HG03565 (cell line): ENCODE data around the gene TMEM11.

ENCODE experiments used
- ATAC-seq: cut with Tn5 transposase; IDR thresholded peaks from one replicate; pipeline ENCODE4 v1.9.1; 2021; ENCODE audit warnings: mild to moderate bottlenecking, moderate library complexity; ENCODE audit not compliant: unreplicated experiment

The TMEM11 gene, protein sequence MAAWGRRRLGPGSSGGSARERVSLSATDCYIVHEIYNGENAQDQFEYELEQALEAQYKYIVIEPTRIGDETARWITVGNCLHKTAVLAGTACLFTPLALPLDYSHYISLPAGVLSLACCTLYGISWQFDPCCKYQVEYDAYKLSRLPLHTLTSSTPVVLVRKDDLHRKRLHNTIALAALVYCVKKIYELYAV

DNA sequence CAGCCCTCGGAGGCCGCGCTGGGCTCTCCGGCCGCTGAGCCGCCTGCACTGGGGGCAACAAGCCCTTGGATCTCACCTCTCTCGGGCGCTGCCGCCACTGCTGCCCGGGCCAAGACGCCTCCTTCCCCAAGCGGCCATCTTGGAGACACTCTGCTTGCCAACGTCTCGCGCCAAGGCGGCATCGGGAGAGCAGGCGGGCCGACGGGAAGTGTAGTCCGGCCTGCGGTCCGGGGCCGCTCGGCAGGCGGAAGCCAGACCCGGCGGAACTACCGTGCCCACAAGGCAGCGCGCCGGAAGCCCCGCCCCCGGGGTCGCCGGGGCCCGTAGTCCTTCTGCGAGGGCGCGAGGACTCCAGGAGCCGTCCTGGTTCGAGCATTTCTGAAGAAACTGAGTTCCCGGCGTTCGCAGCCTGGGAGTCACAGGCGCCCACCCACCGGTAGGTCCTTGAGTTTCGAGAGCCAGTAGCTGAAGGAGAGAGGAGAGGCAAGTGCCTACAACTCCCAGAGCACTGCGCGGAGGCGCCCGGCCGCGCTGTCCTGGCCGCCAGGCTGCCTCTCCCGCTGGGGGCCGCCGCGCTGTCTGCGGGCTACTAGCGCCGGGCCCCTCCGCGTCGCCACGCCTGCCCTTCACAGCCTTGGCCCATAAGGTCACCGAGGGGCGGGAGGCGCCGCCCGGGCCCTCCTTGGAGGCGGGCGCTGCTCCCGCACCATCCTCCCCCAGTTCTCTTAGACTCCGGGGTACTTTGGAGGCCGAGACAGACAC, at the start of gene TMEM11:
Gene TMEM11 (minus strand): TSS at position 147 of the 762 bp plus-strand sequence. CDS start 9 bp downstream, at position 138.
- peak; percentile 82 for ATAC-seq

GRCh38 chr17:21263376-21263775, 49.4 kb upstream of the TMEM11 start:
- no peak for ATAC-seq

- ATAC-seq: no peak
Measured at GRCh38 chr17:21262259-21262993, 48.5 kb upstream of the TMEM11 start.

DNA sequence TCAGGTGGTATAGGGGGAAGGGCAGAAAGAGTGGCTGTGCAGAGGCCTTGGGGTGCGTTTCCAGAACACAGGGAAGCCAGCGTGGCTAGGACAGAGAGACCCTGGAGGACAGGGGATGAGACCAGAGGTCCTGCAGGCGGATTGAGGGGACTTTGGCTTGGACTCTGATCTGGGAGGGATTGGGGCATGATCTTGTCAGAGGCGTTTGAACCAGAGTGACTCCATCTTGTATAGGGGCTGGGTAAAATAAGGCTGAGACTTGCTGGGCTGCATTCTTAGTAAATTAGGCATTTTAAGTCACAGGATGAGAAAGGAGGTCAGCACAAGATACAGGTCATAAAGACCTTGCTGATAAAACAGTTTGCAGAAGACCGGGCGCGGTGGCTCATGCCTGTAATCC, 44.6 kb upstream of the TMEM11 start:
- ATAC-seq: no peak

GRCh38 chr17:21253646-21254441, 39.9 kb upstream of the TMEM11 start:
- no peak for ATAC-seq

DNA sequence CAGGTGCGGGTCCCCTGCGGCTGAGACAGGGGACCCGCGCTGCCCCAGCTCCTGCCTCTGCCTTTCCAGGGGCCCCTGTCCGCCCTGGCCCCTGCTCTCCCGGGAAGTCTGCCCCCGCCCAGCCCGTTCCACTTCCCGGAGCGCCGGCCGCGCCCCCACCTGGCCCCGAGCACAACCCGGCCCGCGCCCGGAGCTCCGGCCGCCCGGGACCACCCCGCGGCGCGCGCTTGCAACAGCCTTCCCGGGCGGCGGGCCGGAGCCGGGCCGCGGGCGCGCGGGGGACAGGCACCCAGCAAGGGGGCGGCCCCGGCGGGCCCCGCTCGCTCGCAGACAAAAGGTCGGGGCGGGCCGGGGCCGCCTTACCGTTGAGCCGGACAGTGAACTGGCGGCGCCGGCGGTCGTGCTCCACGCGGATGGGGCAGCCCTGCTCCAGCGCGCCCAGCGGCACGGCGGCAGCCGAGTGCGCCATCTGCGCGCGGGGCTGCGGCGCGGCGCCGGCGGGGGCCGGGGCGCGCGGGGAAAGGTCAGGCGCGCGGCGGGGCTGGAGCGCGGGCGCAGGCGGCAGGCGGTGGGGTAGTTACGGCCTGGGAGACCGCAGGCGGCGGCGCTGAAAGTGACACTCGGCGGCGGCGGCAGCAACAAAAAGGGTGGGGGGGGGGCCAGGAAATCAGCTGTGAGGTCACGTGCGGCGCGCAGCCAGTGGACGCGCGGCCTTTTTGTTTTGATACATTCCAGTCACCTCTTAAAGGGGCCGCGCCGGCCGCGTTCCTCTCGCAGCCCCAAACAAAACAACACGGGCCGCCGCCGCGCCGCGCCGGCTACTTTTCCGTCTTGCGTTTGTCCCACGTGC, 39.1 kb upstream of the TMEM11 start, which contains the start of gene NATD1:
Gene NATD1 (minus strand): TSS at position 615 of the 850 bp plus-strand sequence. CDS start 146 bp downstream, at position 469.
- no peak for ATAC-seq

DNA sequence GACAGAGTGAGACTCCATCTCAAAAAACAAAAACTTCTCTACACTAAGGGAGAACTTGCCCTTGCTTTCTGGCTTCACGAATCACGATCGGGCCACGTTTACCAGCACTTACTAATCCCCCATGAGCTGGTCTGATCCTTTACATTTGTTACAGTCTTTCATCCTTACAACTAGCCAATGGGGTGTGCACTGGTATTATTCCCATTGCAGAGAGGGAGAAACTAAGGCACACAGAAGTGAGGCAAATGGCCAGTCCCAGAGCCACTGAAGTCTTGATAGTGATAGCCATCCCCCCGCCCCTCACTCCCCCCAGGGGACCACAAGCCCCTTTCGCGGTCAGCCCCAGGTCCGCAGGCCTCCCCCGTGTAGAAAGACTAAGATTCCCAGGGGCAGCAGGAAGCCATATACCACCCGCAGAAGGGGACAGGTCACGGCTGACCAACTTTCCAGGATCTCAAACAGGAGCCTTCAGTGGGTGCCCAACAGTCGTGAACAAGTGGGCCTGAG, 38.4 kb upstream of the TMEM11 start:
- ATAC-seq: no peak

DNA sequence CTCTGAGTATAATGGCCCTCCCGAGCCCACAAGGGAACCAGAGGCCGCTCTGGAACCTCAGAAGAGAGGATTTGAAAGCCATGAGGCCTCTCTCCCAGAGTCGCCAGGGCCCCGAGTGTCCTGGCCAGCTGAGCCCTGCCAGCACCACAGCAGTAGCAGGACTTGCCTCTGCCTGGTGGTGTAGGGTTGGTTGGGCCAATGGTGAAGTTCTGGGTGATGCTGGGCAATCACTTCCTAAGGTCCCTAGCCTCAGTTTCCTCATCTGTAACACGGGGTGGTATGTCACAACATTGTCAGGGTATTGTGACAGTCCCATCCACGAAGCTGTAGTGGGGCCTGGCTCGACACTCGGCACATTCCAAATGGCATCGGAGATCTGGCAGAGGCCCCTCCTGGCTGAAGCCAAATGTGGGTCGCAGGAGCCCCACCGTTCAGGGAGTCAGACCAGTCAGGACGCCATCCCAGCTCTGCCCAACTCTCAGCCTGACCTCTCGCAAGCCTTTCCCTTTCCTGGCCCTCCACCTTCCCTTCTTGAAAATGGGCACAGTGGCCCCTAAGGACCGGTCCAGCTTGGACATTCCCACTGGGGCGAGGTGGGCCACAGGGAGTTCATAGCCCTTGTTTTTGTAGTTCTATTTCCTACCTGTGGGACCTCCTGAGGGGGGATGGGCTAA, 37.5 kb upstream of the TMEM11 start:
- no peak for ATAC-seq

DNA sequence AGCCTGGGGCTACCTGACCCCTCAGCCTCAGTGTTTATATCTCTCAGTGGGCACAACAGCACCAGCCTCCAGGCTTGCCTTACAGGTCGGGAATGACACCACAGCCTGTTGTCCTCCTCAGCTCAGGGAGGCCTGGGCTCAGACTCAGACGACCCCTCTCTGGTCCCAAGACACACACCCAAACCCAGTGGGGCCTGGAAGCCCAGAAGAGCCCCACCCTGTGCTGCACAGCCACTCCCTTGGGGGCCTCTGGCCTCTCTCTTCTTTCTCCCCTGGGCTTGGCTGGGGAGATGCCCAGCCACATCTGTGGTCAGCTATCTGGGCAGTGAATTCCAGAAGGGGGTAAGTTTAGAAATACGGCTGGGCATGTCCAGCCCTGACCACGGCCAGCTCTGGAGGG, 36.9 kb upstream of the TMEM11 start:
- ATAC-seq: no peak

DNA sequence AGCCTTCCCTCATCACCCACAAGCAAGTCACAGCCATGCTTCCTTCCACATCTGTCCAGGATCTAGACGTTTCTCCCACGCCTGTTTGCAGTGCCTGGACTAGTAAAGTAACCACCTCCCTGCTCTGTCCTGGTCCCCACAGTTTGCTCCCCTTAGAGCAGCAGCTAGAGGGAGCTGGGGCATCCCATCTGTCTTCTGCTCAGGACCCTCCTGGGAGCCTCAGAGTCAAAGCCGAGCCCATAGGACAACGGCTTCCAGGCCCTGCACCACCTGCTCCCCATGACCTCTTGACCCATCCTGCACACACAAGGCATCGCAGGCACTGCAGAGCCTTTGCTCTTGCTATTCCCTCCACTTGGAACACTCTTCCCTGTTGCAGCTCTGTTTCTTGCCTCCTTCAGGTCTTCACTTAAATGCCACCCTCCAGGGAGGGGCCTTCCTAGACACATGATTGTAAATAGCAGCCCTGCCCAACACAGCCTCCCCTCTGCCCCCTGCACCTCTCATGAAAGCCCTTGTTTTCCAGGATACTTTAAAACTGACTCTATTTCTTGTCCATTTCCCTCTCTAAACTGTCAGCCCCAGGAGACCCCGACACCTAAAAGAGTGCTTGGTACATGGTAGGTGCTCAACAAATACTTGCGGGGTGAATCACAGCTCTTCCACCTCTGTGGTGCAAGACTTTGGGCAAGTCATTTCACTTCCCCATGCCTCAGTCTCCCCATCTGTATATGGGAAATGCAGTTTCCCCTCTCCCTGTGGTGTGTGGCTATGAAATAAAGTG, 36.2 kb upstream of the TMEM11 start:
- ATAC-seq: no peak

GRCh38 chr17:21249086-21249795, 35.3 kb upstream of the TMEM11 start:
- no peak for ATAC-seq

DNA sequence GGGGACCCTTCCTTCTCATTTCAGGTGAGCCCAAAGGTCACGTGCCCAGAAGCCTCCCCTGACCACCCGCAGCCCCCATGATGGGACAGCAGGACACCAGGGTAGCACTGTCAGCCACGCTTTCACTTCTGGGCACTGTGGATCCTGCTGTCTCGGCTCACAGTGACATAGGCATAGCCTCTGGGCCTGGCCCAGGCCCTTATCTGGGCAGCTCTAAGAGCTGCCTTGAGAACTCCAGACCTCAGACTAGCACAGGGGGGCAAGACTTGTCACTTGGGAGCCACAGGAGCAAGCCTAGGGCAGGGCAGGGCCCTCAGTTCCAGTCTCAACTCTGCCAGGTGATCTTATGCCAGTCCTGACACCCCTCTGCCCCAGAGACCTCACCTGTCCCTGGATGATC, 34.5 kb upstream of the TMEM11 start:
- ATAC-seq: no peak

DNA sequence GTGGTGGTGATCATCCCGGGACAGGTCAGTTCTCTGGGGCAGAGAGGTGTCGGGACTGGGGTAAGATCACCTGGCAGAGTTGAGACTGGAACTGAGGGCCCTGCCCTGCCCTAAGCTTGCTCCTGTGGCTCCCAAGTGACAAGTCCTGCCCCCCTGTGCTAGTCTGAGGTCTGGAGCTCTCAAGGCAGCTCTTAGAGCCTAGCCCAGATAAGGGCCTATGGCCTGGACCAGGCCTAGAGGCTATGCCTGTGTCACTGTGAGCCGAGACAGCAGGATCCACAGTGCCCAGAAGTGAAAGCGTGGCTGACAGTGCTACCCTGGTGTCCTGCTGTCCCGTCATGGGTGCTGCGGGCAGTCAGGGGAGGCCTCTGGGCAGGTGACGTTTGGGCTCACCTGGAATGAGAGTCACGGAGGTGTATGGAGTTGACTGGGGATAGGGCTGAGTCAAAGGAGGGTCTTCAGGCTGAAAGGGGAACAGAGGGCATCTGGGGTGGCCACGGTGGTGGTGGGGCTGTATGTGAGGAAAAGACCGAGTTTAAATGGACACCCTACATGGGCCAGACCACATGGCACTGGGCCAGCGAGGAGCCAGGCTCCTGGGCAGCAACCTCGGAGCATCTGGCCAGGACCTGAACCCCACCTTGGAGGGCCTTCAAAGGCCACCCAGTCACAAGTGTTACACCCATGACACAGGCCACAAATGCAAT, 33.7 kb upstream of the TMEM11 start:
- no peak for ATAC-seq

DNA sequence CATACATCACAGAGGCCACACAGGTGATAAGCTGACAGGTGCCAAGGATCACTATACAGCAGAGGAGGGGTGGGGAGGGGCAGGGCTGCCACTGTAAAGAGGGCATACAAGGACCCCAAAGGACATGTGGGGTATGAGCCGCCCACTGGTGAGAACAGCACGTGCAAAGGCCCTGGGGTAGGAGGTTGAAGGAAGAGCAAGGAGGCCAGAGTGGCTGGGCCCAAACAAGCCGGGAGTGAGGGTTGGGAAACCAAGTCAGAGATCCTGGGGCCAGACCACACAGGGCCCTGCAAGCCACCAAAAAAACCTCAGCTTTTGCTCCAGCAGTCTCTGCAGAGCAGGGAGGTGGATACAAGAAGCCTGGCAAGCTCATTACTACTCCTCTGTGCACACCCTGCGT, 32.7 kb upstream of the TMEM11 start:
- no peak for ATAC-seq

- ATAC-seq: no peak
Measured at GRCh38 chr17:21245639-21246084, 31.7 kb upstream of the TMEM11 start.

DNA sequence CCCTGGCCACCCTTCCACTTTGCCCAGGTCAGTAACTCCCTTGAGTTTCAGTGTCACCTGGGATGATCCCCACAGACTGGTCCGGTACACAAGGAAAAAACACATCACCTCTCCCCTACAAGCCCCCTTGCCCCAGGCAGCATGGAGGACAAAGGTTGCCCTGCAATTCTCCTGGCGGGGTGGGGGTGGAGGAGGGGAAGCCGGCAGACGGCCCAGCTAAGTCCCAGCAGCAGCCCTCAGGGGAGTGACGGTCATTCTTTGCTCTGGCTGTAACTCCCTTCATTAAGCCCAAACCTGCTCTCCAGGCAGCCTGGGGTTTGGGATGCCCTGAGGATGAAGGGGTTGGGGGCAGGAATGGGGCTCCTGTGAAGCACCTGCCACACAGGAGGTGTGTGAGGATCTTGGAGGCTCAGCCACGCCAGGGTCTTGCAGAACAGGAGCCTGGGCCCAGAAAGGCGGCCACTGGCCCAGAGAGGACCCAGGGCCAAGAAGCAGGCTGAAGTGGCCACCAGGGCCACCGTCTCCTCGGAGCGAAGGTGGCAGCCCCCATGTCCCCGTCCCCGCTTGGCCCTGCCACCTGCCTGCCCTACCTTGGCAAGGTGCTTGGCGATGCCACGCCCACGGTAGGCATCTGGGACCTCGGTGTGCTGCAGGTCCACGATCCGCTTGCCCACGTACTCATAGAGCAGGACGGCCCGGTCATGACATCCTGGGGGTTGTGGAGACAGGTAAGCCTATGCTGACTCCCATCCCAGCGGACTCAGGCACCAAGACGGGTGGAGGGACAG, 29.7 kb upstream of the TMEM11 start:
- no peak for ATAC-seq
